ENCODE data around the gene PCDHGB2.
"Not testable (repeated sequence)": the region's sequence is repeated elsewhere in the genome, so short reads cannot be mapped to it uniquely, and the experiment has no call there.

The PCDHGB2 gene

DNA sequence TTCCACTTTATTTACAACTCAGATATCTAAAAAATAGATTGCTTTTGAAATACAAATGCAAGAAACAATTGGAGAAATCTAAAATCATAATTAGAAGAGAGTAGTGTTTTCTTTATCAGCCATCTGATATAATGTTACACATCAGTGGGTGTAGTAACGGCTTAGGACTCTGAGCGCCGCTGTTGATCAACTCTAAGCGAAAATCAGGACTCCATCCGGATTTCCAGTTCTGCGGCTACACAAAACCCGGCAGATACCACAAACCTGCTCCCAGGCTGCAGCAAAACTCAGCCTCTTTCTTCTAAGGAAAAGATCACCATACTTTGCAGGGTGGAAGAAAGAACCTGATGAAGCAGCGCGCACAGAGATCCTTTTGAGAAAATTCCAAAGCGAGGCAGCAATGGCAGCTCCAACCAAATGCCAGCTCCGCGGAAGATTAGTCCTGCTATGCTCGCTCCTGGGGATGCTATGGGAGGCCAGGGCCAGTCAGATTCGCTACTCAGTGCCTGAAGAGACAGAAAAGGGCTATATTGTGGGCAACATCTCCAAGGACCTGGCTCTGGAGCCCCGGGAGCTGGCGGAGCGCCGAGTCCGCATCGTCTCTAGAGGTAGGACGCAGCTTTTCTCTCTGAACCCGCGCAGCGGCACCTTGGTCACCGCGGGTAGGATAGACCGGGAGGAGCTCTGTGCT is 42.9 kb downstream of the PCDHGB2 start, which contains the start of gene PCDHGA9:
PCDHGA9 (plus strand) TSS at position 226 of the 691 bp plus-strand sequence; CDS start at position 401, 175 bp downstream.
- intact Hi-C loops (cut with DNase I): no loop called here
- DNase-seq: peak in 14 of 42 donors; percentile 13 to 70 (median 34)

DNA sequence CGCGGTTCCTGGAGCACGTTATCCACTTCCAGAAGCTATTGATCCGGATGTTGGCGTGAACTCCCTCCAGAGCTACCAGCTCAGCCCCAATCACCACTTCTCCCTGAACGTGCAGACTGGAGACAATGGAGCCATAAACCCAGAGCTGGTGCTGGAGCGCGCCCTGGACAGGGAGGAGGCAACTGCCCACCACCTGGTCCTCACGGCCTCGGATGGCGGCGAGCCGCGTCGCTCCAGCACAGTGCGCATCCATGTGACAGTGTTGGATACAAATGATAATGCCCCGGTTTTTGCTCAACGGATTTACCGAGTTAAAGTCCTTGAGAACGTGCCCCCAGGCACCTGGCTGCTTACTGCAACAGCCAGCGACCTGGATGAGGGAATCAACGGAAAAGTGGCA is 43.6 kb downstream of the PCDHGB2 start:
- DNase-seq: peak in 1 of 42 donors; percentile 18

DNA sequence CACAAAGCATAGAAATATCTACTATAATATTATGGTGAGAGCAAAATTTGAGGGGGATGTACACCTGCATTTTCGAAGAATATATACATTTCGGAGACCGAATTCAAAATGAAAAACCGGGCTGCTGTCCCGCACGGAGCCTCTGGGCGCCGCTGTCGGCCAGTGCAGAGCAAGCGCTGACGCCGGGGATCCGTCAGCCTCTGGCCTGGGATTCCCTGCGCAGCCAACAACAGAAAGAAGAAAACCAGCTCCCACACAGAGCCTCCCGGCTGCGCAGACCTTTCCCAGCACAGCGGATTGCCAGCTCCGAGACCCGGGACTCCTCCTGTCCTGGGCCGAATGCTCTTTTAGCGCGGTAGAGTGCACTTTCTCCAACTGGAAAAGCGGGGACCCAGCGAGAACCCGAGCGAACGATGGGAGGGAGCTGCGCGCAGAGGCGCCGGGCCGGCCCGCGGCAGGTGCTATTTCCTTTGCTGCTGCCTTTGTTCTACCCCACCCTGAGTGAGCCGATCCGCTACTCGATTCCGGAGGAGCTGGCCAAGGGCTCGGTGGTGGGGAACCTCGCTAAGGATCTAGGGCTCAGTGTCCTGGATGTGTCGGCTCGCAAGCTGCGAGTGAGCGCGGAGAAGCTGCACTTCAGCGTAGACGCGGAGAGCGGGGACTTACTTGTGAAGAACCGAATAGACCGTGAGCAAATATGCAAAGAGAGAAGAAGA is 48.2 kb downstream of the PCDHGB2 start, which contains the start of gene PCDHGB6:
PCDHGB6 (plus strand) TSS at position 232 of the 716 bp plus-strand sequence; CDS start at position 414, 182 bp downstream.
- intact Hi-C loops (cut with DNase I): not testable (repeated sequence)

More for the DNA sequence above, 43.6 kb downstream of the PCDHGB2 start:
- intact Hi-C loops (cut with DNase I): no loop called here

DNA sequence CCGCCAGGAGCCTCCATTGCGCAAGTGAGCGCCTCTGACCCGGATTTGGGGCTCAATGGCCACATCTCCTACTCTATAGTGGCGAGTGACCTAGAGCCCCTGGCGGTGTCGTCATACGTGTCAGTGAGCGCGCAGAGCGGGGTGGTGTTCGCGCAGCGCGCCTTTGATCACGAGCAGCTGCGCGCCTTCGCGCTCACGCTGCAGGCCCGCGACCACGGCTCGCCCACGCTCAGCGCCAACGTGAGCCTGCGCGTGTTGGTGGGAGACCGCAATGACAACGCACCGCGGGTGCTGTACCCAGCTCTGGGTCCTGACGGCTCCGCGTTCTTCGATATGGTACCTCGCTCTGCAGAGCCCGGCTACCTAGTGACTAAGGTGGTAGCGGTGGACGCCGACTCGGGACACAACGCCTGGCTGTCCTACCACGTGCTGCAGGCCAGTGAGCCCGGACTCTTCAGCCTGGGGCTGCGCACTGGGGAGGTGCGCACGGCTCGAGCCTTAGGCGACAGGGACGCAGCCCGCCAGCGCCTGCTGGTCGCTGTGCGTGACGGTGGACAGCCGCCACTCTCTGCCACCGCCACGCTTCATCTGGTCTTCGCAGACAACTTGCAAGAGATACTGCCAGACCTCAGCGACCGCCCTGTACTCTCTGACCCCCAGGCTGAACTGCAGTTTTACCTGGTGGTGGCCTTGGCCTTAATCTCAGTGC is 50.0 kb downstream of the PCDHGB2 start:
- peak in 1 of 42 donors; percentile 31 for DNase-seq
- intact Hi-C loops (cut with DNase I): loop anchor here (10.0 kb wide), 1 partner anchor 145 kb away; no protein-coding TSS in a partner anchor

More for the DNA sequence above, 48.2 kb downstream of the PCDHGB2 start, which contains the start of gene PCDHGB6:
- DNase-seq: peak in 3 of 42 donors; percentile 36 to 55 (median 45)

DNA sequence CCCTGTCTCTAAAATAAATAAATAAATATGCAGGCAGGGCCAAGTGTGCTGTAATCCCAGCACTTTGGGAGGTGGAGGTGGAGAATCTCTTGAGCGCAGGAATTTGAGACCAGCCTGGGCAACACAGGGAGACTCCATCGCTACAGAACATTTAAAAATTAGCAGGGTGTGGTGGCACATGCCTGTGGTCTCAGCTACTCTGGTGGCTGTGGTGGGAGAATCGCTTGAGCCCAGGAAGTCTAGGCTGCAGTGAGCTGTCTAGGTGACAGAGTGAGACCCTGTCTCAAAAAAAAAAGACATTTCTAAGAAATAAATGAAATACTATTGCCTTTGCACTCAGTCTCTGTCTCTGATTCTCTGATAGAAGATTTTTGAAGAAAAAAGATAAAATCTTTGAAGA is 51.8 kb downstream of the PCDHGB2 start:
- intact Hi-C loops (cut with DNase I): loop anchor here (10.0 kb wide), 1 partner anchor 143 kb away; no protein-coding TSS in a partner anchor
- no peak for DNase-seq
